ENCODE results near the gene IL1RN. TPM values are rescaled to one million over a fixed set of nuclear protein-coding genes. Genes with fewer than 3 reads are reported as not detected.

The IL1RN gene
- total and polyA plus RNA-seq, 2 of the 13 experiments (the other 11 are each of a cell fraction or from before 2014, with no cell fraction given): 21.2 to 101 TPM

DNA sequence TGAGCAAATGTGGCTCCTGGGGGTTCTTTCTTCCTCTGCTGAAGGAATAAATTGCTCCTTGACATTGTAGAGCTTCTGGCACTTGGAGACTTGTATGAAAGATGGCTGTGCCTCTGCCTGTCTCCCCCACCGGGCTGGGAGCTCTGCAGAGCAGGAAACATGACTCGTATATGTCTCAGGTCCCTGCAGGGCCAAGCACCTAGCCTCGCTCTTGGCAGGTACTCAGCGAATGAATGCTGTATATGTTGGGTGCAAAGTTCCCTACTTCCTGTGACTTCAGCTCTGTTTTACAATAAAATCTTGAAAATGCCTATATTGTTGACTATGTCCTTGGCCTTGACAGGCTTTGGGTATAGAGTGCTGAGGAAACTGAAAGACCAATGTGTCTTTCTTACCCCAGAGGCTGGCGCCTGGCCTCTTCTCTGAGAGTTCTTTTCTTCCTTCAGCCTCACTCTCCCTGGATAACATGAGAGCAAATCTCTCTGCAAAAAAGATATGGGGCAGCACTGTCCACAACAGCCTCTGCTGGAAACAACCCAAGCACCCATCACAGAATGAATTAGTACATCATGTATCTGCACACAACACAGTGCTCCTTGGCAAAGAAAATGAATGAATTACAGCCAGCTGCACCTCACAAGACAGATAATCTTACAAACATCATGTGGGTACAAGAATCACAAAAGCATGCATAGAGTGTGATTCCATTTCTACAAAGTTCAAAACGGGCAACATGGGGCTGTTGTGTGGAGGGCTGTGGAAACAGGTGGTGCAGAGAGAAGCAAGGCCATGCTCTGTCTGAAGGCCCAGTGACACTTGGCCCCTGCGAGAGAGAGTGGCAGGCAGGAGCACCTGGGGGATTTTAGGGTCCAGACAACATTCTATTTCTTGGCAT lies 6.6 kb downstream of the IL1RN start (continued):
- no peak for TF ChIP-seq ZNF607 (CRISPR knock-in tag; IDR thresholded peaks at IDR 0.05; ENCODE audit: borderline replicate concordance)

DNA sequence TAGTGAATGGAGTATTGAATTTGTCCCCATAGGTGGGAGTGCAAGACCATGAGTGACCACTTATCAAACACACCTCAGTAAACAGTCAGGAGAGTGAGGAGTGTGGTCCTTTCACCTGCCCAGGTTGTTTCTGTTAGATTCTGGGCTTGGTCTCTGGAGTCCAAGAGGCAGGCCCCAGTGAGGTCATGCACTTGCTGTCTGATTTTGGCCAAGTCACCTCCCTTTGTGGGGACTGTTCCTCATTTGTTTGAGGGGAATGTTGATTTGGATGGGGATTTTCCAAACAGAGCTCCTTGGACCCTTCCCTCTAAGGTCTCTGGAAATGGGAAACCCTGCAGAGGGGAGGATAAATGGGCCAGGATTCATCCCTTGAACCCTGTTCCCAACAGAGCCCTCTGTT lies 7.3 kb downstream of the IL1RN start:
- ChIA-PET POLR2A (interaction anchor here (1.2 to 5.7 kb wide), 7 partner anchors 7 to 64 kb away, joined by 3 to 63 read pairs (median 5); partner anchors contain the start of gene IL1RN), CTCF (ENCODE audit: low intra/inter-chr PET ratio, low total read pairs) (interaction anchor here (5.4 kb wide), 1 partner anchor 54 kb away, joined by 35 read pairs; no protein-coding TSS in a partner anchor)
- Histone ChIP-seq H3K4me3 (replicated peaks in 1 of 3; ENCODE audit: insufficient read depth in 1 of 3, low read depth in 2 of 3, low read length in 3 of 3) (no peak overlapping the region), H3K79me2 (ENCODE audit: insufficient read depth, low read length) (peaks cover 4% of the 10 kb centered on the region), H2AFZ (ENCODE audit: low read length) (no peak overlapping the region), H3K9me3 (ENCODE audit: low read length) (no peaks in the 10 kb centered on the region), H3K27ac (ENCODE audit: extremely low read length, insufficient read depth, low read length) (no peak overlapping the region), H3K9ac (ENCODE audit: insufficient read depth, low read depth, low read length) (no peak overlapping the region), H4K20me1 (ENCODE audit: insufficient read depth, low read length) (no peaks in the 10 kb centered on the region), H3K4me1 (ENCODE audit: insufficient read depth, low read length) (peaks cover 63% of the 10 kb centered on the region), H3K27me3 (ENCODE audit: control insufficient read depth in 1 of 2, insufficient read depth in 2 of 2, low read length in 2 of 2) (no peaks in the 10 kb centered on the region), H3K4me2 (ENCODE audit: low read depth, low read length) (no peak overlapping the region), H3K36me3 (replicated peaks in 1 of 2; ENCODE audit: control insufficient read depth in 1 of 2, insufficient read depth in 2 of 2, low read length in 2 of 2) (peaks cover 16 to 27% of the 10 kb centered on the region in 2 experiments; a peak in 4 of 5 replicates)
- TF ChIP-seq NCOA5 (CRISPR knock-in tag; IDR thresholded peaks at IDR 0.05) (no peak), FIP1L1 (IDR thresholded peaks at IDR 0.05; ENCODE audit: borderline replicate concordance, insufficient read depth, low read depth, low read length) (no peak), ZNF224 (CRISPR knock-in tag; IDR thresholded peaks at IDR 0.05) (no peak), ZNF274 (CRISPR knock-in tag; IDR thresholded peaks at IDR 0.05) (no peak), HHEX (CRISPR knock-in tag; IDR thresholded peaks at IDR 0.05) (no peak), U2AF1 (optimal IDR thresholded peaks at IDR 0.05; ENCODE audit: low read depth, low read length) (no peak), ETV6 (CRISPR knock-in tag; conservative IDR thresholded peaks at IDR 0.05) (no peak), SAFB2 (CRISPR knock-in tag; IDR thresholded peaks at IDR 0.05; ENCODE audit: borderline replicate concordance, low read depth) (no peak), ATF1 (CRISPR knock-in tag; IDR thresholded peaks at IDR 0.05) (no peak), ISX (CRISPR knock-in tag; conservative IDR thresholded peaks at IDR 0.05) (no peak), ZNF816 (CRISPR knock-in tag; IDR thresholded peaks at IDR 0.05; ENCODE audit: borderline replicate concordance) (no peak), ZSCAN12 (CRISPR knock-in tag; IDR thresholded peaks at IDR 0.05) (no peak), MIER2 (CRISPR knock-in tag; IDR thresholded peaks at IDR 0.05) (no peak), ATM (IDR thresholded peaks at IDR 0.05; ENCODE audit: borderline replicate concordance) (no peak), ZNF615 (CRISPR knock-in tag; IDR thresholded peaks at IDR 0.05; ENCODE audit: borderline replicate concordance) (no peak)
- TF ChIP-seq, protein P1, sequence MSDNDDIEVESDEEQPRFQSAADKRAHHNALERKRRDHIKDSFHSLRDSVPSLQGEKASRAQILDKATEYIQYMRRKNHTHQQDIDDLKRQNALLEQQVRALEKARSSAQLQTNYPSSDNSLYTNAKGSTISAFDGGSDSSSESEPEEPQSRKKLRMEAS (IDR thresholded peaks at IDR 0.05): no peak
- TF ChIP-seq, protein P2, sequence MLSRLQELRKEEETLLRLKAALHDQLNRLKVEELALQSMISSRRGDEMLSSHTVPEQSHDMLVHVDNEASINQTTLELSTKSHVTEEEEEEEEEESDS (CRISPR knock-in tag; IDR thresholded peaks at IDR 0.05; ENCODE audit: borderline replicate concordance): no peak
- no TSS peak for BruUV-seq (replicated peaks)
- DNase-seq (ENCODE audit: low spot score): no peak
- in situ Hi-C loops (cut with HindIII; ENCODE audit: extremely low pct_ligation_motif_present, low pct_unique_long_range_greater_than_20kb) (loop anchor here (5.0 kb wide), 3 partner anchors 52 to 238 kb away; no protein-coding TSS in a partner anchor), intact Hi-C loops (cut with micrococcal nuclease; ENCODE audit: unreplicated experiment) (no loop called here)
- FAIRE-seq: no peak
- ATAC-seq: no peak; the same call in 2 of the 3 replicates
